Caco-2 (cell line): ENCODE measurements around the gene MEGF6. TPM values are rescaled to one million over a fixed set of nuclear protein-coding genes. Genes with fewer than 3 reads are reported as not detected.

Source experiments
- BruUV-seq: library from RNA; stranded (reverse); fragments of 400-500 nt; replicated peaks from 2 replicates; lab custom pipeline; 2021; lab: Mats Ljungman, UMichigan
- CTCF ChIA-PET: fragments of 300-600 bp; sonication (Branson Sonifier 250); formaldehyde crosslinking; loops from one replicate; lab custom pipeline; 2022; ENCODE audit warnings: antibody characterized with exemption; lab: Charles Lee
- POLR2A ChIA-PET: fragments of 300-600 bp; sonication (Branson Sonifier 250); formaldehyde crosslinking; loops from one replicate; lab custom pipeline; 2022; ENCODE audit warnings: antibody characterized with exemption; lab: Charles Lee
- DNase-seq, 2 experiments: peaks; one replicate each; pipeline versions ENCODE4 v3.0.0 to v3.0.0-alpha.2; 2020 to 2022
- H3K27me3 ChIP-seq: replicated peaks from 2 replicates; pipeline ENCODE4 v1.6.0; 2011; ENCODE audit warnings: low read length; ENCODE audit not compliant: control insufficient read depth, insufficient read depth
- H3K36me3 ChIP-seq: 2 replicates; pipeline ENCODE4 v1.5.1; 2011; ENCODE audit warnings: low read length; ENCODE audit not compliant: control insufficient read depth, insufficient read depth
- H3K4me1 ChIP-seq: fragments of 250-450 bp; sonication (Bioruptor Pico); 2 replicates; pipeline ENCODE4 v1.5.1; 2020; ENCODE audit warnings: mild to moderate bottlenecking
- H3K4me3 ChIP-seq: 2 replicates; pipeline ENCODE4 v1.5.1; 2011; ENCODE audit warnings: low read depth, mild to moderate bottlenecking, control low read depth, low read length
- H3K9me3 ChIP-seq: fragments of 250-450 bp; sonication (Bioruptor Pico); 2 replicates; pipeline ENCODE4 v1.5.1; 2020; ENCODE audit warnings: mild to moderate bottlenecking, moderate library complexity
- H3K27ac Mint-ChIP-seq: one replicate; pipeline ENCODE4 v1.8.0; 2022; ENCODE audit warnings: mixed read lengths; ENCODE audit not compliant: unreplicated experiment
- H3K27me3 Mint-ChIP-seq: one replicate; pipeline ENCODE4 v1.8.0; 2022; ENCODE audit warnings: mixed read lengths; ENCODE audit not compliant: insufficient read depth, unreplicated experiment
- H3K36me3 Mint-ChIP-seq: one replicate; pipeline ENCODE4 v1.8.0; 2022; ENCODE audit warnings: mild to moderate bottlenecking, mixed read lengths; ENCODE audit not compliant: insufficient read depth, unreplicated experiment
- H3K4me1 Mint-ChIP-seq: one replicate; pipeline ENCODE4 v1.8.0; 2022; ENCODE audit warnings: low read depth, mixed read lengths; ENCODE audit not compliant: unreplicated experiment
- H3K4me3 Mint-ChIP-seq: one replicate; pipeline ENCODE4 v1.8.0; 2022; ENCODE audit warnings: mild to moderate bottlenecking, moderate library complexity, mixed read lengths; ENCODE audit not compliant: unreplicated experiment
- H3K9me3 Mint-ChIP-seq: one replicate; pipeline ENCODE4 v1.8.0; 2022; ENCODE audit warnings: mixed read lengths; ENCODE audit not compliant: unreplicated experiment
- intact Hi-C: fragments of 100-400 bp; cut with micrococcal nuclease; formaldehyde crosslinking; loops from one replicate; pipeline ENCODE4 v1.10.0; 2022; ENCODE audit not compliant: unreplicated experiment
- total RNA-seq: library from RNA; stranded (reverse); gene quantifications from 2 replicates; pipeline ENCODE4 v1.2.3, GENCODE V29; 2022
- TF ChIP-seq, protein P1 (sequence below), 2 experiments: fragments of 200-600 bp in 1 of 2; IDR thresholded peaks; 1 replicate in 1 of 2; 2 replicates in 1 of 2; pipeline versions ENCODE4 v1.5.1 to v1.8.0; 2011 to 2022; ENCODE audit warnings: antibody characterized with exemption in 1 of 2, control low read depth in 1 of 2, inconsistent platforms in 1 of 2, low read depth in 1 of 2, low read length in 1 of 2, mild to moderate bottlenecking in 1 of 2, moderate library complexity in 1 of 2; ENCODE audit not compliant: insufficient read depth in 1 of 2, severe bottlenecking in 1 of 2, unreplicated experiment in 1 of 2

Gene MEGF6
- total RNA-seq, 1 experiment from 2014 or later, result 13.3 TPM

DNA sequence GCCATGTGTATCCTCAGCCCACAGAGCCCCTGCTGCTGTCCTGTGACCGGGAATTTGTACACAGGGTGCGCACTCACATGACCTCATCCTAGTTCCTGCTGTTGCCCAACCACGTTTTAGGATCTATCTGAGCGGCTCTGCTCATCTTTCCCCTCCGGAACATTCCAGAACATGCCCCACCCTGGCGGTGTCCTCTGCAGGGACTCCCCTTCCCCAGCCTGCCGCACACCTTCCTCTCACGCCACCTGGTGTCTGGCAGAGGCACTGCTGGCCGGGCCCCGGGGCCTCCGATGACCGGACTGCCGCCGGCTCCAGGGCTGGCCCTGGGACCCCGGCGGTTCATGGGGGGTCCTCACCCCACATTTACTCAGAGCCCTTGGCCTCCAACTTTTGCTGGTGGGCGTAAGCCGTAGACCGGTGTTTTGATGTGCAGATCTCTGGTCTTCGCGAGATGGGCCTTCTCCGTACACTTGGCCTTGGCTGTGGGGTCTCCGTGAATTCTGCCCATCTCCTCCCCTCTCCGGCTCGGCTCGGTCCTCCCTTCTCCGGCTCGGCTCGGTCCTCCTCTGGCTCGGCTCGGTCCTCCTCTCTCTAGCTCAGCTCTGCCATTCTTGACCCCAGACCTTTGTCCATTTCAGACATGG is 127.4 kb downstream of the MEGF6 start:
- ChIA-PET CTCF (interaction anchor here (2.1 kb wide), 1 partner anchor 31 kb away, joined by 10 read pairs; no protein-coding TSS in a partner anchor), POLR2A (no interaction called here)
- intact Hi-C loops, result loop anchor here (2.0 kb wide), 1 partner anchor 31 kb away; no protein-coding TSS in a partner anchor
- Histone ChIP-seq H3K9me3 (no peaks in the 10 kb centered on the region), H3K36me3 (no peaks in the 10 kb centered on the region), H3K27me3 (no peaks in the 10 kb centered on the region), H3K4me1 (0 out of 2 replicates have a peak, but pooled peaks cover 3% of the 10 kb centered on the region), H3K4me3 (no peak overlapping the region)
- Mint-ChIP-seq H3K9me3 (peaks cover 7% of the 10 kb centered on the region), H3K4me3 (no peak overlapping the region), H3K27ac (no peak overlapping the region), H3K4me1 (no peaks in the 10 kb centered on the region), H3K27me3 (no peaks in the 10 kb centered on the region), H3K36me3 (peaks cover 11% of the 10 kb centered on the region)
- DNase-seq, result peak; percentile 69 to 71
- TF ChIP-seq, protein P1, sequence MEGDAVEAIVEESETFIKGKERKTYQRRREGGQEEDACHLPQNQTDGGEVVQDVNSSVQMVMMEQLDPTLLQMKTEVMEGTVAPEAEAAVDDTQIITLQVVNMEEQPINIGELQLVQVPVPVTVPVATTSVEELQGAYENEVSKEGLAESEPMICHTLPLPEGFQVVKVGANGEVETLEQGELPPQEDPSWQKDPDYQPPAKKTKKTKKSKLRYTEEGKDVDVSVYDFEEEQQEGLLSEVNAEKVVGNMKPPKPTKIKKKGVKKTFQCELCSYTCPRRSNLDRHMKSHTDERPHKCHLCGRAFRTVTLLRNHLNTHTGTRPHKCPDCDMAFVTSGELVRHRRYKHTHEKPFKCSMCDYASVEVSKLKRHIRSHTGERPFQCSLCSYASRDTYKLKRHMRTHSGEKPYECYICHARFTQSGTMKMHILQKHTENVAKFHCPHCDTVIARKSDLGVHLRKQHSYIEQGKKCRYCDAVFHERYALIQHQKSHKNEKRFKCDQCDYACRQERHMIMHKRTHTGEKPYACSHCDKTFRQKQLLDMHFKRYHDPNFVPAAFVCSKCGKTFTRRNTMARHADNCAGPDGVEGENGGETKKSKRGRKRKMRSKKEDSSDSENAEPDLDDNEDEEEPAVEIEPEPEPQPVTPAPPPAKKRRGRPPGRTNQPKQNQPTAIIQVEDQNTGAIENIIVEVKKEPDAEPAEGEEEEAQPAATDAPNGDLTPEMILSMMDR (IDR thresholded peaks at IDR 0.05; ENCODE audit: insufficient read depth in 1 of 2, low read depth in 1 of 2, low read length in 1 of 2, severe bottlenecking in 1 of 2, unreplicated experiment in 1 of 2), result peak; percentile 60 to 70
- BruUV-seq, result no TSS peak

DNA sequence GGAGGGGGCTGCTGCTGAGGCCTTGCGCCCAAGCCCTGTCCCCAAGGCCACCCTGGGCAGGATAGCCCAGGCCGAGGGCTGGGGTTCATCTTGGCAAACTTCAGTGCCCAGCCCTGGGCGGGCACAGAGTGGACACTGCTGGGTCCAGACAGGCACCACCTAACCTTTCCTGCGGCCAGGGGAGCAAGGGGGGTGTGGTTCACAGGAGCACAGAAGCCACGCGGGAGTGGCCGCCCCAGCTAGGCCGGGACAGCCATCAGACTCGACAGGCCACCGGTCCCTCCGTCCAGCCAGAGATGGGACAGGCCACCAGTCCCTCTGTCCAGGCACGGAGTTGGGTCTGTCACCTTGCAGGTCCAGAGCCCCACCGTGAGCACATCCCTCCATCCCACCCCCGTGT is 127.9 kb downstream of the MEGF6 start:
- intact Hi-C loops, result no loop called here
- no peak for DNase-seq
- 0 out of 2 replicates have a peak, but pooled peaks cover 3% of the 10 kb centered on the region for H3K4me1 ChIP-seq
- Mint-ChIP-seq H3K36me3 (peaks cover 11% of the 10 kb centered on the region), H3K27me3 (no peaks in the 10 kb centered on the region), H3K27ac (no peak overlapping the region), H3K4me1 (no peaks in the 10 kb centered on the region), H3K4me3 (no peak overlapping the region), H3K9me3 (peaks cover 1% of the 10 kb centered on the region)
- H3K36me3 ChIP-seq, result no peaks in the 10 kb centered on the region
- TF ChIP-seq, protein P1 (IDR thresholded peaks at IDR 0.05; ENCODE audit: insufficient read depth in 1 of 2, low read depth in 1 of 2, low read length in 1 of 2, severe bottlenecking in 1 of 2, unreplicated experiment in 1 of 2), result no peak
- CTCF ChIA-PET, result interaction anchor here (2.3 kb wide), 1 partner anchor 30 kb away, joined by 11 read pairs; no protein-coding TSS in a partner anchor
- no TSS peak for BruUV-seq
- no peaks in the 10 kb centered on the region for H3K9me3 ChIP-seq
- POLR2A ChIA-PET, result no interaction called here
- no peaks in the 10 kb centered on the region for H3K27me3 ChIP-seq
- no peak overlapping the region for H3K4me3 ChIP-seq

DNA sequence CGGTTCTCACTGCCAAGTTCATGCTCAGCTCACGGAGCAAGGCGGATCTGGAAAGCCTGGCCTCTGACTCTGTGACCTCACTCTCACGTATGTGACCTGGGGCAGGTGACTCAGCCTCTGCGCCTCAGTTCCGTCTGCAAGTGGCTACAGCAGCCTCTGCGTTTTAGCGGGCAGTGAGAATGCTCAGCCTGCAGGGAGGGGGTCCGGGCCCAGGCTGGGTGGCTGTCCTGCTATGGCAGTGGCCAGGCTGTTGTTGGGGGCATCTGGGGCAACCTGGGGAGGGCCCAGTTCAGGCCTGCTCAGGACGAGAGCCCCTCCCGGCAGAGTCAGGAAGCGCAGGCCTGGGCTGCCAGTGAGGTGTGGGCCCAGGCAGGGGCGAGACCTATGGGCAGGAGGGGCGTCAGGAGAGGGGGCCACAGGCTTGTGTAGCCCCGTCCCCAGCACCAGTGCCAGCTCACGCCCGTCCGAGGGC is 128.9 kb downstream of the MEGF6 start:
- no peak overlapping the region for H3K4me3 Mint-ChIP-seq
- peaks cover 11% of the 10 kb centered on the region for H3K36me3 Mint-ChIP-seq
- no peaks in the 10 kb centered on the region for H3K27me3 Mint-ChIP-seq
- ChIA-PET CTCF (interaction anchor here (2.3 kb wide), 1 partner anchor 29 kb away, joined by 11 read pairs; no protein-coding TSS in a partner anchor), POLR2A (interaction anchor here (1.0 kb wide), 1 partner anchor 29 kb away, joined by 3 read pairs; no protein-coding TSS in a partner anchor)
- H3K4me1 Mint-ChIP-seq, result no peaks in the 10 kb centered on the region
- no peaks in the 10 kb centered on the region for H3K27me3 ChIP-seq
- BruUV-seq, result no TSS peak
- H3K4me3 ChIP-seq, result no peak overlapping the region
- intact Hi-C loops, result no loop called here
- H3K9me3 ChIP-seq, result no peaks in the 10 kb centered on the region
- TF ChIP-seq, protein P1 (IDR thresholded peaks at IDR 0.05; ENCODE audit: insufficient read depth in 1 of 2, low read depth in 1 of 2, low read length in 1 of 2, severe bottlenecking in 1 of 2, unreplicated experiment in 1 of 2), result no peak
- H3K9me3 Mint-ChIP-seq, result no peaks in the 10 kb centered on the region
- H3K36me3 ChIP-seq, result no peaks in the 10 kb centered on the region
- 0 out of 2 replicates have a peak, but pooled peaks cover 3% of the 10 kb centered on the region for H3K4me1 ChIP-seq
- no peak for DNase-seq
- no peak overlapping the region for H3K27ac Mint-ChIP-seq
